ENCODE results near the gene KCNJ5. TPM values are rescaled to one million over a fixed set of nuclear protein-coding genes. Genes with fewer than 3 reads are reported as not detected.
A peak's percentile ranks its signal among the peaks of the same experiment; 100 is the strongest.

The KCNJ5 gene
- total RNA-seq, 1 donor from 2014 or later: 0.65 TPM

GRCh38 chr11:128871168-128871610 lies 20.0 kb upstream of the KCNJ5 start:
- no peak for DNase-seq (ENCODE audit: low read depth)

GRCh38 chr11:128872094-128872493 lies 19.1 kb upstream of the KCNJ5 start:
- no peak for DNase-seq (ENCODE audit: low read depth)

- no peak for DNase-seq (ENCODE audit: low read depth)
Observed at GRCh38 chr11:128872594-128872993, 18.6 kb upstream of the KCNJ5 start.

GRCh38 chr11:128874427-128874826 lies 16.7 kb upstream of the KCNJ5 start:
- DNase-seq (ENCODE audit: low read depth): no peak

GRCh38 chr11:128876133-128876650 lies 15.0 kb upstream of the KCNJ5 start:
- no peak for DNase-seq (ENCODE audit: low read depth)

- DNase-seq (ENCODE audit: low read depth): no peak
Observed at GRCh38 chr11:128877726-128878125, 13.4 kb upstream of the KCNJ5 start.

GRCh38 chr11:128878455-128878854 lies 12.7 kb upstream of the KCNJ5 start:
- no peak for DNase-seq (ENCODE audit: low read depth)

GRCh38 chr11:128879817-128880216 lies 11.3 kb upstream of the KCNJ5 start:
- DNase-seq (ENCODE audit: low read depth): no peak

GRCh38 chr11:128881221-128881620 lies 9.9 kb upstream of the KCNJ5 start:
- DNase-seq (ENCODE audit: low read depth): peak; percentile 40

GRCh38 chr11:128882451-128882850 lies 8.7 kb upstream of the KCNJ5 start:
- no peak for DNase-seq (ENCODE audit: low read depth)

- no peak for DNase-seq (ENCODE audit: low read depth)
Observed at GRCh38 chr11:128884054-128884453, 7.1 kb upstream of the KCNJ5 start.

- DNase-seq (ENCODE audit: low read depth): peak; percentile 63
Observed at GRCh38 chr11:128884703-128885338, 6.3 kb upstream of the KCNJ5 start.

- DNase-seq (ENCODE audit: low read depth): no peak
Observed at GRCh38 chr11:128886406-128887124, 4.6 kb upstream of the KCNJ5 start.

- DNase-seq (ENCODE audit: low read depth): no peak
Observed at GRCh38 chr11:128888034-128888985, 2.8 kb upstream of the KCNJ5 start.

- no peak for DNase-seq (ENCODE audit: low read depth)
Observed at GRCh38 chr11:128889657-128890213, 1.4 kb upstream of the KCNJ5 start.

GRCh38 chr11:128890216-128890542 lies 977 bp upstream of the KCNJ5 start:
- DNase-seq (ENCODE audit: low read depth): no peak

- no peak for DNase-seq (ENCODE audit: low read depth)
Observed at GRCh38 chr11:128891913-128892398, 800 bp downstream of the KCNJ5 start.

- peak; percentile 51 for DNase-seq (ENCODE audit: low read depth)
Observed at GRCh38 chr11:128892866-128893565, 1.9 kb downstream of the KCNJ5 start.

GRCh38 chr11:128893578-128894285 lies 2.6 kb downstream of the KCNJ5 start:
- peak; percentile 29 for DNase-seq (ENCODE audit: low read depth)

- DNase-seq (ENCODE audit: low read depth): no peak
Observed at GRCh38 chr11:128894286-128894681, 3.1 kb downstream of the KCNJ5 start.

Measured in renal cortical epithelial cell (primary cell).